CD14-positive monocyte (primary cell): ENCODE measurements around the gene ATAD2B. TPM values are rescaled to one million over a fixed set of nuclear protein-coding genes. Genes with fewer than 3 reads are reported as not detected.

ENCODE experiments used
- DNase-seq, 3 donors: peaks; one replicate each; pipeline ENCODE4 v3.0.0-alpha.2; 2011 to 2022
- H2AFZ ChIP-seq: 2 replicates; pipeline ENCODE4 v1.6.0; 2012; ENCODE audit warnings: mild to moderate bottlenecking, low read depth, low read length, inconsistent platforms; ENCODE audit not compliant: insufficient read depth, poor library complexity, severe bottlenecking
- H3K27ac ChIP-seq, 2 donors: 1 replicate in 1 of 2; 2 replicates in 1 of 2; pipeline ENCODE4 v1.5.1; 2012 to 2013; ENCODE audit warnings: low read length in 2 of 2, control low read depth in 1 of 2, inconsistent platforms in 1 of 2, low read depth in 1 of 2, mild to moderate bottlenecking in 1 of 2
- H3K27me3 ChIP-seq, 2 donors: one replicate each; pipeline versions ENCODE4 v1.6.0 to v1.6.1; 2011 to 2013; ENCODE audit warnings: low read length in 2 of 2; ENCODE audit not compliant: control insufficient read depth in 2 of 2, insufficient read depth in 2 of 2
- H3K36me3 ChIP-seq, 2 donors: replicated peaks in 1 of 2; 1 replicate in 1 of 2; 2 replicates in 1 of 2; pipeline versions ENCODE4 v1.5.1 to v1.6.1; 2012 to 2013; ENCODE audit warnings: low read length in 2 of 2, control low read depth in 1 of 2, inconsistent platforms in 1 of 2, mild to moderate bottlenecking in 1 of 2; ENCODE audit not compliant: insufficient read depth in 2 of 2, control insufficient read depth in 1 of 2
- H3K4me1 ChIP-seq, 2 donors: 1 replicate in 1 of 2; 2 replicates in 1 of 2; pipeline versions ENCODE4 v1.5.1 to v1.6.1; 2012 to 2013; ENCODE audit warnings: low read length in 2 of 2, control low read depth in 1 of 2, inconsistent platforms in 1 of 2, mild to moderate bottlenecking in 1 of 2, moderate library complexity in 1 of 2; ENCODE audit not compliant: insufficient read depth in 2 of 2, control insufficient read depth in 1 of 2
- H3K4me2 ChIP-seq: replicated peaks from 2 replicates; pipeline ENCODE3; 2012; ENCODE audit warnings: low read length, moderate library complexity, mild to moderate bottlenecking; ENCODE audit not compliant: poor library complexity, severe bottlenecking; ENCODE audit errors: extremely low read depth
- H3K4me3 ChIP-seq, 3 experiments: fragments of 200-600 bp in 1 of 3; sonication (generic) in 1 of 3; replicated peaks in 1 of 3; 1 replicate in 2 of 3; 2 replicates in 1 of 3; pipeline ENCODE4 v1.5.1; 2011 to 2013; ENCODE audit warnings: low read length in 3 of 3, mild to moderate bottlenecking in 3 of 3, control low read depth in 2 of 3, low read depth in 2 of 3, inconsistent platforms in 1 of 3, moderate library complexity in 1 of 3
- H3K79me2 ChIP-seq: 2 replicates; pipeline ENCODE4 v1.6.0; 2012; ENCODE audit warnings: mild to moderate bottlenecking, control low read depth, inconsistent platforms, low read length, moderate library complexity; ENCODE audit not compliant: insufficient read depth
- H3K9ac ChIP-seq: 2 replicates; pipeline ENCODE4 v1.6.0; 2017; ENCODE audit warnings: low read length, mild to moderate bottlenecking; ENCODE audit not compliant: insufficient read depth, poor library complexity, severe bottlenecking
- H3K9me3 ChIP-seq, 2 donors: replicated peaks in 1 of 2; 1 replicate in 1 of 2; 2 replicates in 1 of 2; pipeline versions ENCODE4 v1.5.1 to v1.6.1; 2012 to 2013; ENCODE audit warnings: low read length in 2 of 2, control low read depth in 1 of 2; ENCODE audit not compliant: control insufficient read depth in 1 of 2, insufficient read depth in 1 of 2
- H4K20me1 ChIP-seq: 2 replicates; pipeline ENCODE4 v1.6.0; 2012; ENCODE audit warnings: mild to moderate bottlenecking, low read length, control low read depth, moderate library complexity; ENCODE audit not compliant: insufficient read depth
- H3K27ac Mint-ChIP-seq, 7 donors: one replicate each; pipeline ENCODE4 v1.8.0; 2020; ENCODE audit warnings: mild to moderate bottlenecking in 7 of 7, mixed read lengths in 7 of 7, moderate library complexity in 6 of 7, inconsistent platforms in 2 of 7
- H3K27me3 Mint-ChIP-seq, 3 donors: one replicate each; pipeline ENCODE4 v1.8.0; 2021 to 2022; ENCODE audit warnings: low read depth in 3 of 3, mild to moderate bottlenecking in 3 of 3, mixed read lengths in 3 of 3, moderate library complexity in 3 of 3, inconsistent platforms in 1 of 3
- H3K36me3 Mint-ChIP-seq, 2 donors: one replicate each; pipeline ENCODE4 v1.8.0; 2020; ENCODE audit warnings: mixed read lengths in 2 of 2, inconsistent platforms in 1 of 2, mild to moderate bottlenecking in 1 of 2
- H3K4me1 Mint-ChIP-seq: one replicate; pipeline ENCODE4 v1.8.0; 2020; ENCODE audit warnings: mild to moderate bottlenecking, mixed read lengths
- H3K4me3 Mint-ChIP-seq, 2 donors: one replicate each; pipeline ENCODE4 v1.8.0; 2020; ENCODE audit warnings: mild to moderate bottlenecking in 2 of 2, mixed read lengths in 2 of 2, moderate library complexity in 1 of 2
- H3K9me3 Mint-ChIP-seq, 7 donors: one replicate each; pipeline ENCODE4 v1.8.0; 2020 to 2022; ENCODE audit warnings: mixed read lengths in 7 of 7, mild to moderate bottlenecking in 6 of 7, moderate library complexity in 6 of 7, inconsistent platforms in 2 of 7
- CTCF ChIP-seq: fragments of 200-600 bp; IDR thresholded peaks from one replicate; pipeline ENCODE4 v1.8.0; 2022; ENCODE audit warnings: antibody characterized with exemption, mild to moderate bottlenecking
- WGBS: methylation state at CpG from one replicate; pipeline ENCODE4 v1.1.5; 2013; ENCODE audit warnings: missing lambda C conversion rate; ENCODE audit not compliant: insufficient coverage; 5-methylcytosine and 5-hydroxymethylcytosine counted together
- intact Hi-C, 2 donors: fragments of 100-400 bp; cut with micrococcal nuclease; formaldehyde crosslinking; loops; one replicate each; pipeline versions ENCODE4 v1.15.0 to v1.15.1; 2023
- polyA plus RNA-seq, 3 donors: library from polyadenylated mRNA; depleted of rRNA in 1 of 3; unstranded in 2 of 3; stranded (reverse) in 1 of 3; fragments of 300-500 nt in 2 of 3; fragments of >200 nt in 1 of 3; fragmentation: Illumina TruSeq in 2 of 3; gene quantifications; 1 replicate in 2 of 3; 2 replicates in 1 of 3; pipeline ENCODE4 v1.2.3, GENCODE V29; 2012 to 2021

The ATAD2B gene
- polyA plus RNA-seq, 3 donors = 4.9 to 12.1 (median 7.2) TPM

- H4K20me1 ChIP-seq = peaks cover 60% of the 10 kb centered on the region
- H3K4me1 Mint-ChIP-seq = peaks cover 43% of the 10 kb centered on the region
- no peaks in the 10 kb centered on the region for H3K27me3 Mint-ChIP-seq
- peak overlapping the region; percentile 81 for H3K4me2 ChIP-seq
- DNase-seq = no peak
- peak overlapping the region in 1 of 2 donors; percentile 99 for H3K27ac ChIP-seq
- TF ChIP-seq CTCF = no peak
- no peaks in the 10 kb centered on the region for H3K27me3 ChIP-seq
- peaks cover 20 to 33% of the 10 kb centered on the region in 2 donors for H3K4me1 ChIP-seq
- no peaks in the 10 kb centered on the region for H3K36me3 ChIP-seq
- intact Hi-C loops = loop anchor here (5.0 to 10.0 kb wide), 2 partner anchors 158 to 870 kb away; partner anchors contain the start of genes CENPO (in 1 of the 2), PTRHD1 (in 1 of the 2) and TP53I3 (in 1 of the 2)
- H3K9me3 Mint-ChIP-seq = no peaks in the 10 kb centered on the region
- WGBS = no CpG with 5 or more reads among the region's 7 CpGs
- no peaks in the 10 kb centered on the region for H3K9me3 ChIP-seq
- peaks cover 95% of the 10 kb centered on the region for H3K79me2 ChIP-seq
- peak overlapping the region; percentile 99 to 100 (median 99) for H3K27ac Mint-ChIP-seq
- H2AFZ ChIP-seq = no peak overlapping the region
- peak overlapping the region in 1 of 3 experiments; percentile 97 for H3K4me3 ChIP-seq
- H3K4me3 Mint-ChIP-seq = peak overlapping the region; percentile 95 to 97
- no peak overlapping the region for H3K9ac ChIP-seq
- H3K36me3 Mint-ChIP-seq = peaks cover 0 to 6% of the 10 kb centered on the region in 2 donors
Measured at GRCh38 chr2:23924589-23925359, 2.1 kb downstream of the ATAD2B start.

- Mint-ChIP-seq H3K9me3 (no peaks in the 10 kb centered on the region), H3K27me3 (no peaks in the 10 kb centered on the region), H3K4me1 (peaks cover 39% of the 10 kb centered on the region), H3K36me3 (peaks cover 5 to 21% of the 10 kb centered on the region in 2 donors), H3K4me3 (no peak overlapping the region), H3K27ac (peak overlapping the region in 1 of 7 donors; percentile 1)
- no peak for TF ChIP-seq CTCF
- intact Hi-C loops = no loop called here
- H3K79me2 ChIP-seq = peaks cover 100% of the 10 kb centered on the region
- no peak overlapping the region for H3K9ac ChIP-seq
- no peaks in the 10 kb centered on the region for H3K9me3 ChIP-seq
- H4K20me1 ChIP-seq = peaks cover 100% of the 10 kb centered on the region
- H3K27me3 ChIP-seq = no peaks in the 10 kb centered on the region
- H3K27ac ChIP-seq = no peak overlapping the region
- H3K4me2 ChIP-seq = no peak overlapping the region
- H2AFZ ChIP-seq = no peak overlapping the region
- no peak for DNase-seq
- H3K4me3 ChIP-seq = no peak overlapping the region
- H3K4me1 ChIP-seq = no peaks in the 10 kb centered on the region
- no peaks in the 10 kb centered on the region for H3K36me3 ChIP-seq
- WGBS = 95% methylated on average over 3 of the region's 8 CpGs
Measured at GRCh38 chr2:23918837-23919489, 8.0 kb downstream of the ATAD2B start.
